CD1c-positive myeloid dendritic cell (primary cell): ENCODE data around the gene ADGRL3.
"Not testable (repeated sequence)": the region's sequence is repeated elsewhere in the genome, so short reads cannot be mapped to it uniquely, and the experiment has no call there.

Source experiments
- DNase-seq: peaks from one replicate; pipeline ENCODE4 v3.0.0-alpha.2; 2016; ENCODE audit errors: extremely low spot score

ADGRL3 gene

GRCh38 chr4:61890321-61890720 is 690.2 kb downstream of the ADGRL3 start:
- no peak for DNase-seq

DNA sequence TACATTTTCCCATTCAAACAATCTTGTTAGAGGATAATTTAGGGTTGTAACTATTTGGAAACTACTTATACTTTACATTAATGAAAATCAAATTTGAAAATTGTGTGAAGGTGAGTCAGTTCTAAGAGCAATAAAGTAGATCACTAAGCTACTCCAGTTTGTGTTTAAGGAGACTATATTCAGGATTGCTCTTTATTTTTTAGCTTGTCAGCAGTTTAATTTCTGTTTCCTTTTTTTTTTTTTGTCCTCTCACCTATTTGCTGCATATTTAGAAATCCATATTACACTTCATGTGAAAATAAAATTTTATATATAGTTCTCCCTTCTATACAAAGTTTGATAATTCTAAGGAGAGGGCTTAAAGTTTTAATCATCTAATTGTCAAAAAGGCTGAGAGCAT is 691.8 kb downstream of the ADGRL3 start:
- DNase-seq, result no peak

GRCh38 chr4:61896634-61897033 is 696.5 kb downstream of the ADGRL3 start:
- no peak for DNase-seq

- DNase-seq, result no peak
These were observed 708.9 kb downstream of the ADGRL3 start for GRCh38 chr4:61909031-61909430.

DNA sequence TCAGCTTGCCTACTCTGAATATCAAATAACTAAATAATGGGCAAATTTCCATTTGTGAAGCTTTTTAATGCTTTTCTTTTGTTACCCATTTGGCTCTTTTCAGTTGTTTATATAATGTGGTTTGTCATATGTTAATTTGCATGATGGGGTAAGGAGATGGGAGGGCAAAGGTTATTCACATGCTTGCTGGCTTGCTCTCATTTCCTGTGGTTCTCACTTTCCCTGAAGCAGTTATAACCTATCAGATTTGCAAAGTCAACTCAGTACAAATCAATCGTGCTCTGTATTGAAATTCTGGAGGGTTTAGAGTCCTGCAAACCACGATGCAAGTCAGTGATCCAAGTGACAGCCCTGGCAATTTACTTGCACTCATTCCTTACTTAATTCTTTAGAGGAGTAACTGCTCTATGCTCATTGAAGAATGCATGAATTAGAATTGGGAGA is 711.2 kb downstream of the ADGRL3 start:
- no peak for DNase-seq

- DNase-seq, result no peak
These were observed 713.5 kb downstream of the ADGRL3 start for GRCh38 chr4:61913619-61914018.

- DNase-seq, result no peak
These were observed 715.4 kb downstream of the ADGRL3 start for GRCh38 chr4:61915501-61915900.

GRCh38 chr4:61918507-61918906 is 718.4 kb downstream of the ADGRL3 start:
- DNase-seq, result no peak

DNA sequence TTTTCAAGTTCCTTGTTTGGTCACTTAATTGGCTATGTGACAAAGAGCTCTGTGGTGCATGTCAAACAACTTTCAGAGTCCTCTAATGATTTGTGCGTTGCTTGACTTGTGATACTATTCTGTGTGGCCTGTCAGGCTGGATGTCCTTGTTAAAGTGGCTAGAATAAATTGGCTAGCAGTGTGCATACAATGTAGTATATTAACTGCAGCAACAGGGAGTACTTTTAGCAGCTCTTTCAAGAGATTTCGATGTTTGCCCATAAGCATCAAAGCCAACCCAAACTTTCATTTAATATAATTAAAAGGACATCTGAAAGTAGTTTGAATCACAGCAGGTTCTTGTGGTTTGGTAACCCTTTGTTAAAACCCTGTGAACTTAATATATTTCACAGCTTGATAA is 718.9 kb downstream of the ADGRL3 start:
- DNase-seq, result no peak

DNA sequence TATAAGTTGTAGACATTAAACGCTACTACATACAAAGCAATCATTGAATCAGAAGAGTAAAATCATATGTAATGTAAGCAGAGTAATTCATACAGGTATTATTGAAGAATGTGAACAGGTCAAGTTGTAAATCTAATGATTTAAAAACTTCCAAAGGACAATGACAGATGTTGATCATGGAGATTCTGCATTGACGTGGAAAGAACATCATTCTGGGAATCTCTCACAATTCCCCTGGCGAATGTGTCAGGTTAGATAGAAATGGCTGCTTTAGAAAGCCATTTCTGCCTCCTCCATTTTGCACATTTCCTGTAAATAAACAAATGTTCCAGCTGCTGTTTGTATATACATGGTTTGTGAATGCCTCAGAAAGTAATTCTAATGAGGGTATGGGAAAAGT is 719.4 kb downstream of the ADGRL3 start:
- DNase-seq, result no peak

- DNase-seq, result no peak
These were observed 721.8 kb downstream of the ADGRL3 start for GRCh38 chr4:61921920-61922319.

DNA sequence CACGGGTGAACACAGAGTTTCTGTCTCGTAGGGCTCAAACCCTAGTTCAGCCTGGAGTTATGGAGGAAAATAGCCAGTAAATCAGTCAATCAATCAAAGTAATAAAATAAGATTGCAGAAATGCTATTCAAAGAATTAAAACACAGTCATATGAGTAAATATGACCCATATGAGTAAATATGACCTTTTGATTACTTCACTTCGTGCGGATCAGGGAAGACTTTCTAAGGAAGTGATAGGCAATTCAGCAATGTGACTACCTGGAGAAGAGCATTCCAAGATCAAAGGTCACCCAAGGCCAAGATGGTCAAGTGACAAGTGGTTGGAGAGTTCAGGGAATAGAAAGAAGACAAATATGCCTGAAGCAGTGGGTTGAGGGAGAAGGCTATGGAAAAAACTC is 722.6 kb downstream of the ADGRL3 start:
- no peak for DNase-seq

DNA sequence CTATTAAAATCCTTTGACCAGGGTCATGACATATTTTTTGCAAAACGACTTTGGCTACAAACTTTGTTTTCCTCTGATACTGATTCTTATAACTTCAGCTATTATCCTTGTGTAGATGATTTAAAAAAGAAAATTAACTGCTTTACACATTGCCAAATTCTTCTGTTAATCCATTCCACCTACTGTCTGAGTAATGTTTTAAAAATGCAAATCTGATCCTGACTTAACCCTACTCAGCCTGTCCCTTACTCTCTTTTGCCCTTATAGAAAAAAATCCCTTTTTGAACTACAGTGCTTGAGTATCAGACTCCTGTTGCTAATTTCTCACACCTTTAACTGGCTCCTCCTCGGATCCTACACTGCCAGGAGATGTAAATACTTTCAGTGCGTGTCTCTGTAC is 723.1 kb downstream of the ADGRL3 start:
- no peak for DNase-seq

DNA sequence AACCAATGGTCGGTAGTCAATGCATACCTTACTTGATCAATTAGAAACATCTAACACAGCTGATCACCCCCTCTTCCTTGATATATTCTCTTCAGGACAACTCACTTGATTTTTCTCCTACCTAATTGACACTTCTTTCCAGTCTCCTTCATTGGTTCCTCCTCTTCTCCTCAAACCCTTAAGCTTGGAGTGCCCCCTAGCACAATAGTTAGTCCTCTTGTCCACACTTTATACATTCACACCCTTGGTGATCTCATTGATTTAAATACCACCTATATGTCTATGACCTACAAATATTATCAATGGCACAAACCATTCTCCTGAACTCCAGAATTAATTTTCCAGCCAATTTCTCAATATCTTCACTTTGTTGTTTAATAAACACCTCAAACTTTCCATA is 724.0 kb downstream of the ADGRL3 start:
- no peak for DNase-seq

GRCh38 chr4:61933527-61933926 is 733.4 kb downstream of the ADGRL3 start:
- DNase-seq, result no peak

- no peak for DNase-seq
These were observed 734.1 kb downstream of the ADGRL3 start for GRCh38 chr4:61934198-61934597.

GRCh38 chr4:61938250-61938846 is 738.2 kb downstream of the ADGRL3 start:
- no peak for DNase-seq

DNA sequence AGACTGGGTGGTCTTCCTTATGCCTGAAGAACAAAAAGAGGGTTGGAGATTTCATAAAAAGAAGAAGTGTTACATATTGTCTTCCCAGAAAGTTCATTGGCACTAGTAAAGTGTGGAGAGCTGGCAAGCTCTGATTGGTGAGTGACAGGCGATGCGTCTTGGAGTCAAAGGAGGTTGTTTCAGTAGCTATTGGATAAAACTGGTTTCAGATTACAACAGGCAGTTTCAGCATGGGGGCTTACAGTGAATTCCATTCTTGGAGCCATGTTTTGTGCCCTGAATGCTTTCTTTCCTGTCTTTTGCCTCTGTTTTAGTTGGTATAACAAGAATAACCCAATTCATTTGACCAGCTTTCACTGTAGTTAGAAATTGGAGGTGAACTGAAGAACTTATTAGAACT is 750.5 kb downstream of the ADGRL3 start:
- no peak for DNase-seq

GRCh38 chr4:61953386-61953785 is 753.3 kb downstream of the ADGRL3 start:
- DNase-seq, result no peak

DNA sequence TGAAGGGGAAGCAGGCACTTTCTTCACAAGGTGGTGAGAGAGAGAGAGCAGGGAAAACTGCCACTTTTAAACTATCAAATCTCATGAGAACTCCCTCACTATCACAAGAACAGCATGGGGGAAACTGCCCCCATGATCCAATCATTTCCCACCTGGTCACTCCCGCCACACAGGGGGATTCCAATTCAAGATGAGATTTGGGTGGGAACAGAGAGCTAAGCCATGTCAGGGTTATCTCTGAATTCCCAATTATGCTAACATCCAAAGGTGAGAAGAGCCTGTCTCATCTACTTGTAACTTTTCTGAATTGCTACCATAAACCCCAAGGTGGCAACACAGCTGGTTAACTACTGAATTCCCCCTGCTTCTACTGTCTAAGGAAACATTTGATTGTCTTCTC is 758.5 kb downstream of the ADGRL3 start:
- DNase-seq, result no peak

GRCh38 chr4:61959087-61959486 is 759.0 kb downstream of the ADGRL3 start:
- no peak for DNase-seq

- no peak for DNase-seq
These were observed 784.3 kb downstream of the ADGRL3 start for GRCh38 chr4:61984260-61984909.

GRCh38 chr4:61985426-61985825 is 785.3 kb downstream of the ADGRL3 start:
- no peak for DNase-seq

GRCh38 chr4:61986929-61987328 is 786.8 kb downstream of the ADGRL3 start:
- DNase-seq, result not testable (repeated sequence)
